K562 (cell line): ENCODE results near the gene GAA. TPM values are rescaled to one million over a fixed set of nuclear protein-coding genes. Genes with fewer than 3 reads are reported as not detected.

Experiments
- BCL6 ChIP-seq: fragments of 250-450 bp; sonication (Bioruptor Pico); IDR thresholded peaks from 2 replicates; pipeline ENCODE4 v1.4.0; 2020
- BCOR ChIP-seq: fragments of 450-650 bp; IDR thresholded peaks from 2 replicates; pipeline ENCODE4 v1.6.1; 2016
- FUS ChIP-seq: fragments of 200-400 bp; formaldehyde crosslinking; optimal IDR thresholded peaks from 2 replicates; pipeline ENCODE3; 2017; ENCODE audit warnings: low read depth, low read length
- HDAC1 ChIP-seq, 2 experiments: fragments of 450-650 bp; IDR thresholded peaks; 2 replicates each; pipeline ENCODE4 v1.6.1; 2016 to 2017; ENCODE audit warnings: inconsistent platforms in 1 of 2, mild to moderate bottlenecking in 1 of 2, moderate library complexity in 1 of 2
- KLF13 ChIP-seq: fragments of 450-650 bp; IDR thresholded peaks from 2 replicates; pipeline ENCODE4 v1.6.1; 2016; ENCODE audit warnings: missing genetic modification characterization, low read depth, mild to moderate bottlenecking, missing compliant biosample characterization, moderate library complexity, borderline replicate concordance
- PHB2 ChIP-seq: fragments of 450-650 bp; IDR thresholded peaks from 2 replicates; pipeline ENCODE4 v1.6.1; 2017; ENCODE audit warnings: low read depth
- ZFP36 ChIP-seq: fragments of 150-350 bp; IDR thresholded peaks from 2 replicates; pipeline ENCODE4 v1.6.1; 2018; ENCODE audit warnings: low read length, low read depth; ENCODE audit not compliant: partially characterized antibody
- ZNF644 ChIP-seq: fragments of 200-800 bp; sonication (Bioruptor generic); IDR thresholded peaks from 2 replicates; pipeline ENCODE4 v1.6.1; 2016; ENCODE audit warnings: low read depth, missing genetic modification characterization, missing compliant biosample characterization
- polyA plus RNA-seq, 8 experiments: library from polyadenylated mRNA; depleted of rRNA in 4 of 8; stranded (reverse) in 5 of 8; unstranded in 3 of 8; fragments of >200 nt; fragmentation: Nextera tagmentation in 2 of 8; fragmentation: Illumina TruSeq in 1 of 8; extraction: Ambion mirVana in 2 of 8; extraction: Trizol in 1 of 8; gene quantifications; 2 replicates each; pipeline versions ENCODE4 v1.2.1 to v1.2.3, GENCODE V29; 2011 to 2014; ENCODE audit warnings: inconsistent platforms in 1 of 8, missing spikeins in 1 of 8
- total RNA-seq, 7 experiments: library from RNA; depleted of rRNA in 6 of 7; stranded (reverse); fragments of >200 nt in 6 of 7; fragmentation: Illumina TruSeq in 2 of 7; extraction: Trizol in 2 of 7; gene quantifications; 2 replicates each; pipeline versions ENCODE4 v1.2.1 to v1.2.3, GENCODE V29; 2011 to 2021; ENCODE audit warnings: low replicate concordance in 1 of 7
- TF ChIP-seq, protein P1 (sequence below): fragments of 250-450 bp; sonication (Bioruptor Pico); IDR thresholded peaks from 2 replicates; pipeline ENCODE4 v1.4.0; 2020; ENCODE audit warnings: mild to moderate bottlenecking, moderate library complexity
- TF ChIP-seq, protein P2 (sequence below): fragments of 450-650 bp; formaldehyde crosslinking; conservative IDR thresholded peaks from 2 replicates; pipeline ENCODE4 v1.4.0; 2022; ENCODE audit warnings: mild to moderate bottlenecking, missing genetic modification characterization
- TF ChIP-seq, protein P3 (sequence below): sonication (generic); formaldehyde crosslinking; IDR thresholded peaks from 2 replicates; pipeline ENCODE4 v1.8.0; 2023; ENCODE audit warnings: mild to moderate bottlenecking, missing genetic modification reagents
- TF ChIP-seq, protein P4 (sequence below): IDR thresholded peaks from 3 replicates; pipeline ENCODE4 v1.6.1; 2011; ENCODE audit warnings: borderline replicate concordance, mild to moderate bottlenecking, moderate library complexity; ENCODE audit not compliant: insufficient read length; ENCODE audit errors: extremely low read depth
- TF ChIP-seq, protein P5 (sequence below): fragments of 450-650 bp; IDR thresholded peaks from 2 replicates; pipeline ENCODE4 v1.6.1; 2016; ENCODE audit warnings: missing biosample characterization, missing genetic modification characterization

Gene GAA
- total and polyA plus RNA-seq, 9 of the 15 experiments (the other 6 are each of a cell fraction or from before 2014, with no cell fraction given): 0.15 to 6.4 (median 1.7) TPM

DNA sequence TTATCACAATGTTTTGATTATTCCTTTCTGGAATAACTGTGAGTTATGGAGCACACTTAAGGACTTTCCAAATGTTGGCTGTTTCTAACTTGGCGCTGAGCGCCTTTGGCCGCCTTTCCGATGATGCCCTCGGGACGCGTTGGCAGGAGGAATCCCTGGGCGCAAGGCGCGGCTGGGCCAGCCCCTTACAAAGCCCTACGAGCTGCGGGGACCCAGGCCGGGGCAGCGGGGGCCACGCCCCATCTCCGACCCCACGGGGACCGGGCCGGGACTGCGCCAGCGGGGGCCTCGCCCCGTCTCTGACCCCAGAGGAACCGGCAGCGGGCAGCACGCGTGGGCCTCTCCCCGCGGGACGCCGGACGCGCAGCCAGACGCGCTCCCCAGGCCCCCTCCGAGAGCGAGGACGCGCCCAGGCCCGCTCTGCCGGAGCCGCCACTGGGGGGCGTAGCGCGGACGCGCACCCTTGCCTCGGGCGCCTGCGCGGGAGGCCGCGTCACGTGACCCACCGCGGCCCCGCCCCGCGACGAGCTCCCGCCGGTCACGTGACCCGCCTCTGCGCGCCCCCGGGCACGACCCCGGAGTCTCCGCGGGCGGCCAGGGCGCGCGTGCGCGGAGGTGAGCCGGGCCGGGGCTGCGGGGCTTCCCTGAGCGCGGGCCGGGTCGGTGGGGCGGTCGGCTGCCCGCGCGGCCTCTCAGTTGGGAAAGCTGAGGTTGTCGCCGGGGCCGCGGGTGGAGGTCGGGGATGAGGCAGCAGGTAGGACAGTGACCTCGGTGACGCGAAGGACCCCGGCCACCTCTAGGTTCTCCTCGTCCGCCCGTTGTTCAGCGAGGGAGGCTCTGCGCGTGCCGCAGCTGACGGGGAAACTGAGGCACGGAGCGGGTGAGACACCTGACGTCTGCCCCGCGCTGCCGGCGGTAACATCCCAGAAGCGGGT, at the start of gene GAA (continued):
- no peak for TF ChIP-seq ZFP36
- TF ChIP-seq HDAC1 (IDR thresholded peaks at IDR 0.05): peak in 1 of 2 experiments; percentile 20; a peak in 1 of 4 replicates
- no peak for TF ChIP-seq BCL6 (CRISPR knock-in tag)
- TF ChIP-seq, protein P1, sequence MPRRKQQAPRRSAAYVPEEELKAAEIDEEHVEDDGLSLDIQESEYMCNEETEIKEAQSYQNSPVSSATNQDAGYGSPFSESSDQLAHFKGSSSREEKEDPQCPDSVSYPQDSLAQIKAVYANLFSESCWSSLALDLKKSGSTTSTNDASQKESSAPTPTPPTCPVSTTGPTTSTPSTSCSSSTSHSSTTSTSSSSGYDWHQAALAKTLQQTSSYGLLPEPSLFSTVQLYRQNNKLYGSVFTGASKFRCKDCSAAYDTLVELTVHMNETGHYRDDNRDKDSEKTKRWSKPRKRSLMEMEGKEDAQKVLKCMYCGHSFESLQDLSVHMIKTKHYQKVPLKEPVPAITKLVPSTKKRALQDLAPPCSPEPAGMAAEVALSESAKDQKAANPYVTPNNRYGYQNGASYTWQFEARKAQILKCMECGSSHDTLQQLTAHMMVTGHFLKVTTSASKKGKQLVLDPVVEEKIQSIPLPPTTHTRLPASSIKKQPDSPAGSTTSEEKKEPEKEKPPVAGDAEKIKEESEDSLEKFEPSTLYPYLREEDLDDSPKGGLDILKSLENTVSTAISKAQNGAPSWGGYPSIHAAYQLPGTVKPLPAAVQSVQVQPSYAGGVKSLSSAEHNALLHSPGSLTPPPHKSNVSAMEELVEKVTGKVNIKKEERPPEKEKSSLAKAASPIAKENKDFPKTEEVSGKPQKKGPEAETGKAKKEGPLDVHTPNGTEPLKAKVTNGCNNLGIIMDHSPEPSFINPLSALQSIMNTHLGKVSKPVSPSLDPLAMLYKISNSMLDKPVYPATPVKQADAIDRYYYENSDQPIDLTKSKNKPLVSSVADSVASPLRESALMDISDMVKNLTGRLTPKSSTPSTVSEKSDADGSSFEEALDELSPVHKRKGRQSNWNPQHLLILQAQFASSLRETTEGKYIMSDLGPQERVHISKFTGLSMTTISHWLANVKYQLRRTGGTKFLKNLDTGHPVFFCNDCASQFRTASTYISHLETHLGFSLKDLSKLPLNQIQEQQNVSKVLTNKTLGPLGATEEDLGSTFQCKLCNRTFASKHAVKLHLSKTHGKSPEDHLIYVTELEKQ (CRISPR knock-in tag): no peak
- TF ChIP-seq KLF13 (tag): no peak
- TF ChIP-seq FUS: peak; percentile 70
- TF ChIP-seq, protein P2, sequence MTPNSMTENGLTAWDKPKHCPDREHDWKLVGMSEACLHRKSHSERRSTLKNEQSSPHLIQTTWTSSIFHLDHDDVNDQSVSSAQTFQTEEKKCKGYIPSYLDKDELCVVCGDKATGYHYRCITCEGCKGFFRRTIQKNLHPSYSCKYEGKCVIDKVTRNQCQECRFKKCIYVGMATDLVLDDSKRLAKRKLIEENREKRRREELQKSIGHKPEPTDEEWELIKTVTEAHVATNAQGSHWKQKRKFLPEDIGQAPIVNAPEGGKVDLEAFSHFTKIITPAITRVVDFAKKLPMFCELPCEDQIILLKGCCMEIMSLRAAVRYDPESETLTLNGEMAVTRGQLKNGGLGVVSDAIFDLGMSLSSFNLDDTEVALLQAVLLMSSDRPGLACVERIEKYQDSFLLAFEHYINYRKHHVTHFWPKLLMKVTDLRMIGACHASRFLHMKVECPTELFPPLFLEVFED (CRISPR knock-in tag): no peak
- TF ChIP-seq PHB2: no peak
- TF ChIP-seq, protein P3, sequence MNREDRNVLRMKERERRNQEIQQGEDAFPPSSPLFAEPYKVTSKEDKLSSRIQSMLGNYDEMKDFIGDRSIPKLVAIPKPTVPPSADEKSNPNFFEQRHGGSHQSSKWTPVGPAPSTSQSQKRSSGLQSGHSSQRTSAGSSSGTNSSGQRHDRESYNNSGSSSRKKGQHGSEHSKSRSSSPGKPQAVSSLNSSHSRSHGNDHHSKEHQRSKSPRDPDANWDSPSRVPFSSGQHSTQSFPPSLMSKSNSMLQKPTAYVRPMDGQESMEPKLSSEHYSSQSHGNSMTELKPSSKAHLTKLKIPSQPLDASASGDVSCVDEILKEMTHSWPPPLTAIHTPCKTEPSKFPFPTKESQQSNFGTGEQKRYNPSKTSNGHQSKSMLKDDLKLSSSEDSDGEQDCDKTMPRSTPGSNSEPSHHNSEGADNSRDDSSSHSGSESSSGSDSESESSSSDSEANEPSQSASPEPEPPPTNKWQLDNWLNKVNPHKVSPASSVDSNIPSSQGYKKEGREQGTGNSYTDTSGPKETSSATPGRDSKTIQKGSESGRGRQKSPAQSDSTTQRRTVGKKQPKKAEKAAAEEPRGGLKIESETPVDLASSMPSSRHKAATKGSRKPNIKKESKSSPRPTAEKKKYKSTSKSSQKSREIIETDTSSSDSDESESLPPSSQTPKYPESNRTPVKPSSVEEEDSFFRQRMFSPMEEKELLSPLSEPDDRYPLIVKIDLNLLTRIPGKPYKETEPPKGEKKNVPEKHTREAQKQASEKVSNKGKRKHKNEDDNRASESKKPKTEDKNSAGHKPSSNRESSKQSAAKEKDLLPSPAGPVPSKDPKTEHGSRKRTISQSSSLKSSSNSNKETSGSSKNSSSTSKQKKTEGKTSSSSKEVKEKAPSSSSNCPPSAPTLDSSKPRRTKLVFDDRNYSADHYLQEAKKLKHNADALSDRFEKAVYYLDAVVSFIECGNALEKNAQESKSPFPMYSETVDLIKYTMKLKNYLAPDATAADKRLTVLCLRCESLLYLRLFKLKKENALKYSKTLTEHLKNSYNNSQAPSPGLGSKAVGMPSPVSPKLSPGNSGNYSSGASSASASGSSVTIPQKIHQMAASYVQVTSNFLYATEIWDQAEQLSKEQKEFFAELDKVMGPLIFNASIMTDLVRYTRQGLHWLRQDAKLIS: no peak
- TF ChIP-seq, protein P4, sequence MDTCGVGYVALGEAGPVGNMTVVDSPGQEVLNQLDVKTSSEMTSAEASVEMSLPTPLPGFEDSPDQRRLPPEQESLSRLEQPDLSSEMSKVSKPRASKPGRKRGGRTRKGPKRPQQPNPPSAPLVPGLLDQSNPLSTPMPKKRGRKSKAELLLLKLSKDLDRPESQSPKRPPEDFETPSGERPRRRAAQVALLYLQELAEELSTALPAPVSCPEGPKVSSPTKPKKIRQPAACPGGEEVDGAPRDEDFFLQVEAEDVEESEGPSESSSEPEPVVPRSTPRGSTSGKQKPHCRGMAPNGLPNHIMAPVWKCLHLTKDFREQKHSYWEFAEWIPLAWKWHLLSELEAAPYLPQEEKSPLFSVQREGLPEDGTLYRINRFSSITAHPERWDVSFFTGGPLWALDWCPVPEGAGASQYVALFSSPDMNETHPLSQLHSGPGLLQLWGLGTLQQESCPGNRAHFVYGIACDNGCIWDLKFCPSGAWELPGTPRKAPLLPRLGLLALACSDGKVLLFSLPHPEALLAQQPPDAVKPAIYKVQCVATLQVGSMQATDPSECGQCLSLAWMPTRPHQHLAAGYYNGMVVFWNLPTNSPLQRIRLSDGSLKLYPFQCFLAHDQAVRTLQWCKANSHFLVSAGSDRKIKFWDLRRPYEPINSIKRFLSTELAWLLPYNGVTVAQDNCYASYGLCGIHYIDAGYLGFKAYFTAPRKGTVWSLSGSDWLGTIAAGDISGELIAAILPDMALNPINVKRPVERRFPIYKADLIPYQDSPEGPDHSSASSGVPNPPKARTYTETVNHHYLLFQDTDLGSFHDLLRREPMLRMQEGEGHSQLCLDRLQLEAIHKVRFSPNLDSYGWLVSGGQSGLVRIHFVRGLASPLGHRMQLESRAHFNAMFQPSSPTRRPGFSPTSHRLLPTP: no peak
- TF ChIP-seq, protein P5, sequence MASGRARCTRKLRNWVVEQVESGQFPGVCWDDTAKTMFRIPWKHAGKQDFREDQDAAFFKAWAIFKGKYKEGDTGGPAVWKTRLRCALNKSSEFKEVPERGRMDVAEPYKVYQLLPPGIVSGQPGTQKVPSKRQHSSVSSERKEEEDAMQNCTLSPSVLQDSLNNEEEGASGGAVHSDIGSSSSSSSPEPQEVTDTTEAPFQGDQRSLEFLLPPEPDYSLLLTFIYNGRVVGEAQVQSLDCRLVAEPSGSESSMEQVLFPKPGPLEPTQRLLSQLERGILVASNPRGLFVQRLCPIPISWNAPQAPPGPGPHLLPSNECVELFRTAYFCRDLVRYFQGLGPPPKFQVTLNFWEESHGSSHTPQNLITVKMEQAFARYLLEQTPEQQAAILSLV (tag): no peak
- TF ChIP-seq BCOR: peak; percentile 89
- no peak for TF ChIP-seq ZNF644
